ENCODE data around the gene NUBP2. TPM values are rescaled to one million over a fixed set of nuclear protein-coding genes. Genes with fewer than 3 reads are reported as not detected.
A peak's percentile ranks its signal among the peaks of the same experiment; 100 is the strongest.

NUBP2 gene
- total RNA-seq, 1 experiment from 2014 or later, result 89.2 TPM

- TF ChIP-seq ZNF532 (CRISPR knock-in tag; IDR thresholded peaks at IDR 0.05; ENCODE audit: borderline replicate concordance), result no peak
- TF ChIP-seq GTF2I (CRISPR knock-in tag; conservative IDR thresholded peaks at IDR 0.05), result no peak
- peak; percentile 33; the same call in 1 of the 2 replicates for TF ChIP-seq CREM (CRISPR knock-in tag; IDR thresholded peaks at IDR 0.05)
- 0 out of 2 replicates have a peak, but pooled peaks have one; percentile 63 for TF ChIP-seq SMAD3 (CRISPR knock-in tag; IDR thresholded peaks at IDR 0.05; ENCODE audit: borderline replicate concordance)
- no peak for TF ChIP-seq ATF3 (CRISPR knock-in tag; conservative IDR thresholded peaks at IDR 0.05)
- TF ChIP-seq, protein P1, sequence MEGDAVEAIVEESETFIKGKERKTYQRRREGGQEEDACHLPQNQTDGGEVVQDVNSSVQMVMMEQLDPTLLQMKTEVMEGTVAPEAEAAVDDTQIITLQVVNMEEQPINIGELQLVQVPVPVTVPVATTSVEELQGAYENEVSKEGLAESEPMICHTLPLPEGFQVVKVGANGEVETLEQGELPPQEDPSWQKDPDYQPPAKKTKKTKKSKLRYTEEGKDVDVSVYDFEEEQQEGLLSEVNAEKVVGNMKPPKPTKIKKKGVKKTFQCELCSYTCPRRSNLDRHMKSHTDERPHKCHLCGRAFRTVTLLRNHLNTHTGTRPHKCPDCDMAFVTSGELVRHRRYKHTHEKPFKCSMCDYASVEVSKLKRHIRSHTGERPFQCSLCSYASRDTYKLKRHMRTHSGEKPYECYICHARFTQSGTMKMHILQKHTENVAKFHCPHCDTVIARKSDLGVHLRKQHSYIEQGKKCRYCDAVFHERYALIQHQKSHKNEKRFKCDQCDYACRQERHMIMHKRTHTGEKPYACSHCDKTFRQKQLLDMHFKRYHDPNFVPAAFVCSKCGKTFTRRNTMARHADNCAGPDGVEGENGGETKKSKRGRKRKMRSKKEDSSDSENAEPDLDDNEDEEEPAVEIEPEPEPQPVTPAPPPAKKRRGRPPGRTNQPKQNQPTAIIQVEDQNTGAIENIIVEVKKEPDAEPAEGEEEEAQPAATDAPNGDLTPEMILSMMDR (IDR thresholded peaks at IDR 0.05), result peak; percentile 74
- TF ChIP-seq FOXP1 (CRISPR knock-in tag; IDR thresholded peaks at IDR 0.05; ENCODE audit: borderline replicate concordance), result peak; percentile 79
- TF ChIP-seq, protein P2, sequence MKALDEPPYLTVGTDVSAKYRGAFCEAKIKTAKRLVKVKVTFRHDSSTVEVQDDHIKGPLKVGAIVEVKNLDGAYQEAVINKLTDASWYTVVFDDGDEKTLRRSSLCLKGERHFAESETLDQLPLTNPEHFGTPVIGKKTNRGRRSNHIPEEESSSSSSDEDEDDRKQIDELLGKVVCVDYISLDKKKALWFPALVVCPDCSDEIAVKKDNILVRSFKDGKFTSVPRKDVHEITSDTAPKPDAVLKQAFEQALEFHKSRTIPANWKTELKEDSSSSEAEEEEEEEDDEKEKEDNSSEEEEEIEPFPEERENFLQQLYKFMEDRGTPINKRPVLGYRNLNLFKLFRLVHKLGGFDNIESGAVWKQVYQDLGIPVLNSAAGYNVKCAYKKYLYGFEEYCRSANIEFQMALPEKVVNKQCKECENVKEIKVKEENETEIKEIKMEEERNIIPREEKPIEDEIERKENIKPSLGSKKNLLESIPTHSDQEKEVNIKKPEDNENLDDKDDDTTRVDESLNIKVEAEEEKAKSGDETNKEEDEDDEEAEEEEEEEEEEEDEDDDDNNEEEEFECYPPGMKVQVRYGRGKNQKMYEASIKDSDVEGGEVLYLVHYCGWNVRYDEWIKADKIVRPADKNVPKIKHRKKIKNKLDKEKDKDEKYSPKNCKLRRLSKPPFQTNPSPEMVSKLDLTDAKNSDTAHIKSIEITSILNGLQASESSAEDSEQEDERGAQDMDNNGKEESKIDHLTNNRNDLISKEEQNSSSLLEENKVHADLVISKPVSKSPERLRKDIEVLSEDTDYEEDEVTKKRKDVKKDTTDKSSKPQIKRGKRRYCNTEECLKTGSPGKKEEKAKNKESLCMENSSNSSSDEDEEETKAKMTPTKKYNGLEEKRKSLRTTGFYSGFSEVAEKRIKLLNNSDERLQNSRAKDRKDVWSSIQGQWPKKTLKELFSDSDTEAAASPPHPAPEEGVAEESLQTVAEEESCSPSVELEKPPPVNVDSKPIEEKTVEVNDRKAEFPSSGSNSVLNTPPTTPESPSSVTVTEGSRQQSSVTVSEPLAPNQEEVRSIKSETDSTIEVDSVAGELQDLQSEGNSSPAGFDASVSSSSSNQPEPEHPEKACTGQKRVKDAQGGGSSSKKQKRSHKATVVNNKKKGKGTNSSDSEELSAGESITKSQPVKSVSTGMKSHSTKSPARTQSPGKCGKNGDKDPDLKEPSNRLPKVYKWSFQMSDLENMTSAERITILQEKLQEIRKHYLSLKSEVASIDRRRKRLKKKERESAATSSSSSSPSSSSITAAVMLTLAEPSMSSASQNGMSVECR (CRISPR knock-in tag; IDR thresholded peaks at IDR 0.05; ENCODE audit: borderline replicate concordance), result peak; percentile 84; the same call in 1 of the 2 replicates
- 0 out of 2 replicates have a peak, but pooled peaks have one; percentile 59 for TF ChIP-seq CREB1 (CRISPR knock-in tag; IDR thresholded peaks at IDR 0.05)
- peak; percentile 87 for TF ChIP-seq FOXK1 (CRISPR knock-in tag; IDR thresholded peaks at IDR 0.05)
- TF ChIP-seq ZNF263 (CRISPR knock-in tag; IDR thresholded peaks at IDR 0.05; ENCODE audit: low read depth), result peak; percentile 20; the same call in 1 of the 2 replicates
- no peak for TF ChIP-seq ELF4 (CRISPR knock-in tag; IDR thresholded peaks at IDR 0.05; ENCODE audit: low read depth)
- TF ChIP-seq USF1 (CRISPR knock-in tag; IDR thresholded peaks at IDR 0.05), result no peak
- no peak for TF ChIP-seq ATF6 (CRISPR knock-in tag; IDR thresholded peaks at IDR 0.05)
- TF ChIP-seq CDX4 (CRISPR knock-in tag; IDR thresholded peaks at IDR 0.05; ENCODE audit: borderline replicate concordance), result no peak
- peak; percentile 88; the same call in 1 of the 2 replicates for TF ChIP-seq CBFB (CRISPR knock-in tag; IDR thresholded peaks at IDR 0.05; ENCODE audit: low read depth)
- no peak for TF ChIP-seq SOX15 (CRISPR knock-in tag; IDR thresholded peaks at IDR 0.05)
- peak; percentile 50; the same call in 1 of the 2 replicates for TF ChIP-seq RELA (CRISPR knock-in tag; IDR thresholded peaks at IDR 0.05; ENCODE audit: borderline replicate concordance)
- peak; percentile 22; the same call in 1 of the 2 replicates for TF ChIP-seq ESRRA (CRISPR knock-in tag; IDR thresholded peaks at IDR 0.05; ENCODE audit: borderline replicate concordance)
- TF ChIP-seq ERG (CRISPR knock-in tag; IDR thresholded peaks at IDR 0.05), result no peak
- peak; percentile 71; the same call in 1 of the 2 replicates for TF ChIP-seq JUN (CRISPR knock-in tag; IDR thresholded peaks at IDR 0.05)
- TF ChIP-seq ATF1 (CRISPR knock-in tag; IDR thresholded peaks at IDR 0.05), result 0 out of 2 replicates have a peak, but pooled peaks have one; percentile 81
Observed at GRCh38 chr16:1772908-1773702, 9.7 kb upstream of the NUBP2 start, which contains the start of gene MRPS34 (continued).
